HS-5 (cell line): Measurements from ENCODE around the gene MLF2.

Source experiments
- DNase-seq: peaks from one replicate; pipeline ENCODE4 v3.0.0-alpha.2; 2012; ENCODE audit warnings: low read depth

The MLF2 gene

DNA sequence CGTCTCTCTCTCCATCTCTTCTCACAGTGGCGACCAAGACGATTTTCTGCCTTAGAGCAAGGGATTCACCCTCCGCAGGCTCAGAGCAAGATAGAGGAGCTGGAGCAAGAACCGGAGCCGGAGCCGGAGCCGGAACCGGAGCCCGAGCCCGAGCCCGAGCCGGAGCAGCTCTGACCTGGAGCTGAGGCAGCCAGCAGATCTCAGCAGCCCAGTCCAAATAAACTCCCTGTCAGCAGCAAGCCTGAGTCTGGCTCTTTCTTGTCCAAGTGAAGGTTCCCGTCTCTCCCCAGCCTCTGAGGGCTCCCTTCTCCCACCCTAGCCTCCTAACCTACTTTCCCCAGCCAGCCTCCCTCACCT, 25.3 kb upstream of the MLF2 start:
- no peak for DNase-seq

GRCh38 chr12:6777386-6777785, 24.4 kb upstream of the MLF2 start:
- no peak for DNase-seq

- no peak for DNase-seq
Measured at GRCh38 chr12:6775185-6776174, 22.5 kb upstream of the MLF2 start.

DNA sequence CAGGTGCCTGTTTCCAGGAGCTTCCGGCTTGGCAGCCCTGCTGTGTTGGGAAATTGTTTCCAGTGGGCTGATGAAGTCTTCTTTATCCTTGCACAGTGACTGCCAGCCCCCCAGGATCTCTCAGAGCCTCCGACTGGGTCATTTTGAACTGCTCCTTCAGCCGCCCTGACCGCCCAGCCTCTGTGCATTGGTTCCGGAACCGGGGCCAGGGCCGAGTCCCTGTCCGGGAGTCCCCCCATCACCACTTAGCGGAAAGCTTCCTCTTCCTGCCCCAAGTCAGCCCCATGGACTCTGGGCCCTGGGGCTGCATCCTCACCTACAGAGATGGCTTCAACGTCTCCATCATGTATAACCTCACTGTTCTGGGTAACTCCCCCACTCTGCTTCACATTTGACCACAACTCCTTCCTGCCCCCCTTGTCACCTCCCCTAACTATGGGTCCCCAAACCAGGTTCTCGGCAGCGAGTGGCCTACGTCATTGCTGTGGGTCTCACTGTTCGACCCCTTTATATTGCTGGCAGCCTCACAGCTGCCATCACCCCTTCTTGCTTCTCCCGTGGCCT, 21.6 kb upstream of the MLF2 start:
- no peak for DNase-seq

DNA sequence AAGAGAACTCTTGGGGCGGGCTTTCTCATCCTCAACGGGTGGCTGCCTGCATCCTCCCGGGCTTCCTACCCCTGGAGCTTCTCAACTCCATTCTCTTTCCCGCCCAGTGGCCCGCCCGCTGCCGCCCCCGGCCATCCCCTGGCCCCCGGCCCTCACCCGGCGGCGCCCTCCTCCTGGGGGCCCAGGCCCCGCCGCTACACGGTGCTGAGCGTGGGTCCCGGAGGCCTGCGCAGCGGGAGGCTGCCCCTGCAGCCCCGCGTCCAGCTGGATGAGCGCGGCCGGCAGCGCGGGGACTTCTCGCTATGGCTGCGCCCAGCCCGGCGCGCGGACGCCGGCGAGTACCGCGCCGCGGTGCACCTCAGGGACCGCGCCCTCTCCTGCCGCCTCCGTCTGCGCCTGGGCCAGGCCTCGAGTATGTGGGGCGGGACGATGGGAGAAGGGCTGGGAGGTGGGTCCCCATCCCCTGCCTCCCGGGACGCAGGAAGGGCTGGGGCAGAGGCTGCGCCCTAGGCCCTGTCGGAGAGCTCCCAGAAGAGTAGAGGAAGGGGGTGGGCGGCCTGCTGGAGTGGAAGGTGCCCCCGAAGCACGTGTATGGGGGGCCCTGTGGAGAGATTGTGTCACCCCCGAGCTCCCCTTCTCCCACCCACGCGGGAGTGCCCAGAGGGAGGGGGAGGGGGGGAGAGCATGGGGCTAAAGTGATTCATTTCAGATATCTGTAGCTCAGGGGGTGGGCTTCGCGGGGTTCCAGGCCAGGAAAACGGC, 20.8 kb upstream of the MLF2 start:
- no peak for DNase-seq

GRCh38 chr12:6772726-6773589, 20.0 kb upstream of the MLF2 start:
- no peak for DNase-seq

GRCh38 chr12:6772331-6772695, 19.4 kb upstream of the MLF2 start, which contains the start of gene LAG3:
LAG3 (plus strand) TSS chr12:6772520; CDS start chr12:6772853, 333 bp downstream.
- no peak for DNase-seq

DNA sequence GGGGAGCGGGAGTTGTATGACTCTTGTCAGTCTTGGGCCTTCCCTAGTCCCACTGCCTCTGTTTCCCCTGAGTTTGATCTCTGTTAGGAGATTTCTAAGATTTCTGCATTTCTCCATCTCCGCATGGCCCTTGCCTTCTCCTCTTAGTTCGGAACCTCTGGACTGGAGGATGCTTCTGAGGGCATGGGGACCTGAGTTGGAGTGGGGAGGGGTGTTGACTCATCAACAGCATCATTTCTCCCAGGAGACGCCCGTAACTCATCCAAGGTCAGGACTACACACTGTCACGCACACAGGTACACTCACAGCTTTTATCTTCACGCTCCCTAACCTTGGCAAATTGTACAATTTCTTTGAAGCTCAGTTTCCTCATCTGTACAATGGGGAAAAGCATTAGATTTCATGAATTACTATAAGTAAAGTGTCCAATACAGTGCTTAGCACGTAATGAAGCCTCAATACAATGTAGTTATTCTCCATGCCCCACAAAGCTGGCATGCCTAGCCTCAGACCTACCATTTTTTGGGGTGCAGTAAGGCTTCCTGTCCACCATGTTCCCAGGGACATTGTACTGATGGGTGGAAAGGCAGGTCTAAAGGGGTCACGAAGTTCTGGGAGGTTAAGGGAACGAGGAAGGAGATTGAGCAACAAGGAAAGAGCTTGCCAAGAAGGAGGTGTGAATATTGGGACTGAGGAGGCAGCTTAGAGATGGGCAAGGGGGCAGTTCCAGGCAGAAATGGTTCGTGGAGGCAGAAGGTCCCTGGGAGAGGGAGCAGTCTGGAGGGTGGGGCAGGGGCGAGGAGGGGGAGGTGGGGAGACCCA, 18.8 kb upstream of the MLF2 start:
- DNase-seq = no peak

- no peak for DNase-seq
Measured at GRCh38 chr12:6771091-6771495, 18.2 kb upstream of the MLF2 start.

- no peak for DNase-seq
Measured at GRCh38 chr12:6770600-6770999, 17.7 kb upstream of the MLF2 start.

DNA sequence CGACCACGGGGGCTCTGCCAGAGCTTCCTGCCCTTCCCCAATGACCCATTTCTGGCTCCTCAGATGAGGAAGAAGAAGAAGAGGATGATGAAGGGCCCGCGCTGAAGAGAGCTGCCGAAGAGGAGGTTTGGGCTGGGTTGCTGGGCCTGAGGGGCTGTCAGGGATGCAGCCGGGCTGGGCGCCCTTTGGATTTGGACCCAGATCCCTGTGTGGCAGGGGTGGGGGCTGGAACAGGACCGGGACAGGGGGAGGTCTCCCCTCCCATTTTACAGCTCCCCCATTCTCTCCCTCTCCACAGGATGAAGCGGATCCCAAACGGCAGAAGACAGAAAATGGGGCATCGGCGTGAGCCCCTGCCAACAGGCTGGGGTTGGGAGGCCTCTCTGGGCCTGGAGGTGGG, 17.2 kb upstream of the MLF2 start:
- DNase-seq = no peak

GRCh38 chr12:6769666-6770065, 16.7 kb upstream of the MLF2 start:
- DNase-seq = no peak

- DNase-seq = no peak
Measured at GRCh38 chr12:6768990-6769389, 16.0 kb upstream of the MLF2 start.

DNA sequence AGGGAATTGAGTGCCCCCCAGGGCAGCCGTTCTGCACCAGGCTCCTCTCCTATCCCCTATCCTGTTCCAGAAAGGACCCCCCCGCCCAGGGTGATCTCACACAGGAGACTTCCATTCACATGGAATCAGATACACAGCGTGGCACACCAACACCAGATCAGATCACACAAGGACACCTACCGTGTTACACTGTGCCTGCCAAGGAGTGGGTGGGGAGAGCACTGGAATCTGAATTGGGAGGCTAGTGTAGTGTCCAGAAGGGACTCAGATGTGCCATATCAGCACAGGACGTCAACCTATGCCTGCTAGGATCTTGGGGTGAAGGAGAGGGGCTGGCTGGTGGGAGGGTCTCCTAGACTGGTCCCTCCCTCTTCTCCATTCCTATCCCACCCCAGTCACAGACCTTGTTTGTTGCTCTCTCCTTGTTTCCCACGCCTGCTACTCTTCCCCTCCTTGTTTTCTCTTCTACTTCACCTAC, 15.5 kb upstream of the MLF2 start:
- no peak for DNase-seq

DNA sequence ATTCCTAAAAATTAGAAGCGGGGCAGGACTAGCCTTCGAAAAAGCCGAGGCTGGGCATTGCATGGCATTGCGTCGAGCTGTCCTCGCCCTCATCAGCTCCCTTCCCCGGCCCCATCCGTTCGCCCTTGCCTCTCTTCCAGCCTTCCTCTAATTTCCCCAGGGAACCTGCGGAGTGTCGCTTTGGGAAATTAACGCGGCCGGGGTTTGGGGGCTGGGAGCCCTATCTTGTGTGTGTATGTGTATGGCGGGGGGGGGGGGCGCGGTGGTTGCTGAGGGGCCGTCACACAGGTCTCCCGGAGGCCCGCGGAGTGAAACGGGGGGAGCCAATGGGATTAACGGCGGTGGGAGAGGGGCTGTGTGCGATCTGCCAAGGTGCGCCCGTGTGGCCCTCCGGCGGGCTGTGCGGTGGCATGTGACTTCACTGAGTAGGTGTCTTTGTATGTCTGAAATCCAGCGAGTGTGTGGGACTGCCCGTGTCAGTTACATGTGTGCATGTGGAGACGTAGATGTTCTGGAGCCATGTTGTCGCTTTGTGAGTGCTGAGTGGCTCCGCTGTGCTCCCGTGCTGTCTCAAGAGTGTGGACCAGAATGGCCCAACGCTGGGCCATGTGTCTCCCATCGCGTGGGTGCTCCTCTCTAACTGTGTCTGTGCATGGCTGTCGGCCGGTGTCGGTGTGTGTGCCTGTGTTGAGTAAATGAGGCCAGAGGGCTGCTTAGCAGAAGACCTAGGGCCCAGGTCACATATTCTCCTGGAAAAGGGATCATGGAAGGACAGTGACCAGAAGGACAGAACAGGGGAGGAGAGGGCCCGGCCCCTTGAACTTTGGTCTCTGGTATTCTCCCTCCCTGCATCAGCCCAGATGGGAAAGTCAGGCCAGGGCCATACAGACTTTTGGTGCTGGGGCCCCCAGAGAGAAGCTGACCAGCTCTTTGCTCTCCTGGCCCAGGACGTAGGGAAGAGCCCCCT, 14.7 kb upstream of the MLF2 start:
- DNase-seq = no peak

DNA sequence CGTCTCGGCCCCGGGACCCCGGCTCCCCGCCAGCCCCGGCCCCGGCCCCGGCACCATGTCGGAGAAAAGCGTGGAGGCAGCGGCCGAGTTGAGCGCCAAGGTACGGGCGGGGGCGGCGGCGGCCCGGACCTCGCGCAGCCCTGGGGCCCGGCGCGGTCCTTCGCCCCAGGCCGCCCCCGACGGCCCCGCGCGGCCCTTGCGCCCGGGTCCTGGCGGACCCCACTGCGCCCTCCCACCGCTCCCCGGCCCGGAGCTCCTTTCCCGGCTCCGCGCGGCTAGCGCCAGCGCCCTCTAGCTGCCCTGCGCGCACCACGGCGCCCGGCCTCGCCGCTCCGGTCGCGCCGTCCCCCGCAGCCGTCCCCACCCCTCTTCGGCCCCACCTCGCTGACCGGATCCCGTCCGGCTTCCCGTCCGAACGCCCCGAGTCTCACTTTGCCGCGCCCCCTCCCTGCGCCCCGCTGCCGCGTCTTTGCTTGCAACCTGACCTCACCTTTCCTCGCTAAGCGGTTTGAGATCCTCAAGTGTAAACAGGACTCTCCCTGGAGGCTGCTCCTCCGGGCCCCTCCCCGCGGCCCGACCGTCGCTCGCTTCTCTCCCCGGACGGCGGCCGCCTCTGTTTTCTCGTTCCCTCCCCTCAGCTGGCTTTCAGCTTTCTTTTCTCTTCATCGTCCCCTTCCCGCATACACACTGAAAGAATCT, 13.9 kb upstream of the MLF2 start:
- DNase-seq = no peak

- peak; percentile 69 for DNase-seq
Measured at GRCh38 chr12:6765634-6766581, 13.0 kb upstream of the MLF2 start, which contains the start of gene PTMS. PTMS (plus strand) TSS chr12:6766363; CDS start chr12:6766706, 343 bp downstream.
